ENCODE results near the gene KLRG1. TPM values are rescaled to one million over a fixed set of nuclear protein-coding genes. Genes with fewer than 3 reads are reported as not detected.

Gene KLRG1
- total RNA-seq, 4 donors from 2014 or later: 5.1 to 10.5 (median 7.4) TPM

DNA sequence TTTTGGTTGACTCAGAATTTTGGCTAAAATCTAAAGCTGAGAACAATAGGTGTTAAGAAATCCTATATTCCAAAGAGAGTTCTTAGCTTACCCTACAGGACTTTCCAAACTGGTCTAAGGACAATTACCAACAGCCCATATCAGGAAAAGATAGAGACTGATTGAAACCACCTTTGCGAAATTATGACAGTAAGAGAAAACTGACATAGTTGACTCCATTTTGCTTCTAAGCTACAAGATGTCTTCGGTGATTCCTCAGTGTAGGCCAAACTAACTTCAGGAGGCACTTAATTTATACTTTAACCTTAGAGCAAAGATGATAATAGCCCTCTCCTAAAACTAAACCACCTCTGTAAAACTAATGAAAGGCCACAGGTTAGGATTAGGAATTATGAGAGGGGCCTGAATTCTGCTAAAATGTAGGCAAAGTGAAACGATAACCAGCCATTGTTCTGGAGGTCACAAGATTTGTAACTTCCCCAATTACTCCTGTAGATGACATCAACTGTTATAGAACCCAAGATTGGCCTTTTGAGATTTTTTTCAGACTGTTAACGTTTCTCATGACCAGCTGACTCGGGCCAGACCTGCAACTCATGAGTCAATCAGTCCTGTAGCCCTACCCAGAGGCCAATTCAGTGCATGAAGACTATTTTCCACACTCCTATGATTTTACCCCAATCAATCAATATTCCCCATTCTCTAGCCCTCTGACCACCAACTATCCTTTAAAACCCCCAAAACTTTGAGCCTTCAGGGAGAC lies 43.0 kb downstream of the KLRG1 start:
- no peak for TF ChIP-seq CTCF (IDR thresholded peaks at IDR 0.05; ENCODE audit: low read depth)

GRCh38 chr12:9033265-9033887 lies 44.0 kb downstream of the KLRG1 start:
- no peak for TF ChIP-seq CTCF (IDR thresholded peaks at IDR 0.05; ENCODE audit: low read depth)

- TF ChIP-seq CTCF (IDR thresholded peaks at IDR 0.05; ENCODE audit: low read depth): no peak
Measured at GRCh38 chr12:9034095-9034494, 44.7 kb downstream of the KLRG1 start.

DNA sequence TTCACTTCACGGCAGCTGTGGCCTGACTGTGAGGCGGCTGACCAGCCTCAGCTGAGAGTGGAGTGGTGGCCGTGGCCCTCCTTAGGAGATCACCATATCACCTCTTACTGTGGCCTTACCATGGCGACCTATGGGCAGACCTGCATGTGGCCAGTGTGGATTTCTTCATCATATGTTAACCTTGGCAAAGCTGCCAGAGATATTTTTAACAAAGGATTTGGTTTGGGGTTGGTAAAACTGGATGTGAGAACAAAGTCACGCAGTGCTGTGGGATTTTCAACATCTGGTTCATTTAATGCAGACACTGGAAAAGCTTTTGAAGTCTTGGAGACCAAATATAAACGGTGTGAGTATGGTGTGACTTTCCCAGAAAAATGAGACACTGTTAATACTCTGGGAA lies 46.9 kb downstream of the KLRG1 start:
- TF ChIP-seq CTCF (IDR thresholded peaks at IDR 0.05; ENCODE audit: low read depth): no peak

- TF ChIP-seq CTCF (IDR thresholded peaks at IDR 0.05; ENCODE audit: low read depth): no peak
Measured at GRCh38 chr12:9037431-9037830, 48.1 kb downstream of the KLRG1 start.

GRCh38 chr12:9039397-9039977 lies 50.1 kb downstream of the KLRG1 start:
- no peak for TF ChIP-seq CTCF (IDR thresholded peaks at IDR 0.05; ENCODE audit: low read depth)

GRCh38 chr12:9040484-9041186 lies 51.3 kb downstream of the KLRG1 start:
- TF ChIP-seq CTCF (IDR thresholded peaks at IDR 0.05; ENCODE audit: low read depth): no peak

Measured in subcutaneous adipose tissue (tissue), 4 donors.